NCI-H2107 treated with DMSO at 0.1 percent for 48 hours (cell line): ENCODE measurements around the gene CGRRF1.

Source experiments
- DNase-seq: peaks from one replicate; lab custom pipeline; 2025; ENCODE audit not compliant: unreplicated experiment; lab: John Stamatoyannopoulos, UW

The CGRRF1 gene

GRCh38 chr14:54572316-54572715 lies 62.6 kb downstream of the CGRRF1 start:
- no peak for DNase-seq

DNA sequence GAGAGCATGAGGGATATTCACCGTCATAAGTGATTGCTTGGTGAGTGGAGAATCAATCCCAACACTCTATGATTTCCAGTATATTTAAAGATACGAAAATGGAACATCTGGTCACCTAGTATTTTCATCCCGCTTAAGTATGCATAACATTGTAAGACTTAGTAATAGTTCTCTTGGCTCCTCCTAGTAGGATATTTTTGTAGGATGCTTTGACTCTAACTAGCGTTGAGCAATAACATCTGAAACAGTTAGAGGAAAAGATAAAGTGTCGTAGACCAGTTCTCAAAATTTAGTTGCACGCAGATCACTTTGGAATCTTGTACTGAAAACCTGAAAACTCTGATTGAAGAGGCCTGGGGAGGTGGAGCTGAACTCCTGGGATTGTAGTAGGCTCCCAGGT lies 64.8 kb downstream of the CGRRF1 start:
- DNase-seq: no peak

GRCh38 chr14:54577494-54577893 lies 67.8 kb downstream of the CGRRF1 start:
- no peak for DNase-seq

GRCh38 chr14:54577977-54578376 lies 68.3 kb downstream of the CGRRF1 start:
- DNase-seq: no peak

DNA sequence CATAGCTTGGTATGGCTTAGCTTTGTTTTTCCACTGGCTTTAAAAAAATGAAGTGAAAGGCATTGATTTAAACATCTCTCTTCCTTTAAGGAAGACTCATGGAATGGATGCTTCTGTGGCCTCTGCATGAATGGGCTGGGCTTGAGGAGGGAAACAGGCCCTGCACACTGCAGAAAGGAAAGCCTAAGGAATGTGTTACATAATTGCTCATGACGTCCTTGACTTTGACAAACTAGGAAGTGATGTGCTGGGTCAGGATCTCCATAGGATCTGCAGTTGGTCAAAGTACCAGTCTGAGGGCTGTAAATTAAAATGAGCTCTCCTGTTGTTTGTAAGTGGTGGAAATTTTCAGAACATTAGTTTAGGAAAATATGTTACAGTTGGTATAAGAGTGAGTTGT lies 69.9 kb downstream of the CGRRF1 start:
- DNase-seq: no peak

GRCh38 chr14:54580933-54581332 lies 71.2 kb downstream of the CGRRF1 start:
- DNase-seq: no peak

- DNase-seq: no peak
Observed at GRCh38 chr14:54582334-54582733, 72.6 kb downstream of the CGRRF1 start.

GRCh38 chr14:54584097-54584496 lies 74.4 kb downstream of the CGRRF1 start:
- no peak for DNase-seq

GRCh38 chr14:54585214-54585613 lies 75.5 kb downstream of the CGRRF1 start:
- DNase-seq: no peak
